Progenitor cell of endocrine pancreas (in vitro differentiated cells): ENCODE data around the gene TMEM38A. TPM values are rescaled to one million over a fixed set of nuclear protein-coding genes. Genes with fewer than 3 reads are reported as not detected.
"Not testable (repeated sequence)": the region's sequence is repeated elsewhere in the genome, so short reads cannot be mapped to it uniquely, and the experiment has no call there.

Experiments
- DNase-seq: peaks from one replicate; pipeline ENCODE4 v3.0.0; 2021; ENCODE audit warnings: low spot score; ENCODE audit not compliant: unreplicated experiment
- H3K27ac Mint-ChIP-seq: 2 replicates; pipeline ENCODE4 v1.8.0; 2021; ENCODE audit warnings: mild to moderate bottlenecking, moderate library complexity, mixed read lengths
- H3K27me3 Mint-ChIP-seq: 2 replicates; pipeline ENCODE4 v1.8.0; 2021; ENCODE audit warnings: mixed read lengths
- H3K36me3 Mint-ChIP-seq: 2 replicates; pipeline ENCODE4 v1.8.0; 2022; ENCODE audit warnings: mixed read lengths; ENCODE audit not compliant: insufficient read depth
- H3K4me1 Mint-ChIP-seq: 2 replicates; pipeline ENCODE4 v1.8.0; 2021; ENCODE audit warnings: low read depth, mixed read lengths
- H3K4me3 Mint-ChIP-seq: 2 replicates; pipeline ENCODE4 v1.8.0; 2021; ENCODE audit warnings: low read depth, mild to moderate bottlenecking, moderate library complexity, mixed read lengths
- H3K9me3 Mint-ChIP-seq: 2 replicates; pipeline ENCODE4 v1.8.0; 2021; ENCODE audit warnings: low read depth, mixed read lengths
- CTCF ChIP-seq: fragments of 200-600 bp; sonication (generic); IDR thresholded peaks from one replicate; pipeline ENCODE4 v1.5.0; 2021; ENCODE audit warnings: antibody characterized with exemption, mild to moderate bottlenecking; ENCODE audit not compliant: unreplicated experiment
- total RNA-seq: library from RNA; stranded (reverse); gene quantifications from 2 replicates; pipeline ENCODE4 v1.2.1, GENCODE V29; 2021

The TMEM38A gene
- total RNA-seq, 1 donor from 2014 or later: 12.2 TPM

GRCh38 chr19:16670291-16670690, 9.4 kb downstream of the TMEM38A start:
- no peak for DNase-seq
- H3K9me3 Mint-ChIP-seq: no peaks in the 10 kb centered on the region
- H3K4me3 Mint-ChIP-seq: no peak overlapping the region
- no peaks in the 10 kb centered on the region for H3K4me1 Mint-ChIP-seq
- no peak overlapping the region for H3K27ac Mint-ChIP-seq
- peaks cover 2% of the 10 kb centered on the region for H3K36me3 Mint-ChIP-seq
- H3K27me3 Mint-ChIP-seq: no peaks in the 10 kb centered on the region
- TF ChIP-seq CTCF: no peak

GRCh38 chr19:16671652-16672274, 10.8 kb downstream of the TMEM38A start:
- Mint-ChIP-seq H3K4me3 (no peak overlapping the region), H3K4me1 (peaks cover 2% of the 10 kb centered on the region), H3K9me3 (no peaks in the 10 kb centered on the region), H3K27me3 (no peaks in the 10 kb centered on the region), H3K36me3 (peaks cover 2% of the 10 kb centered on the region), H3K27ac (no peak overlapping the region)
- DNase-seq: no peak
- no peak for TF ChIP-seq CTCF

- H3K27ac Mint-ChIP-seq: no peak overlapping the region
- no peak for TF ChIP-seq CTCF
- no peak for DNase-seq
- H3K4me1 Mint-ChIP-seq: peaks cover 2% of the 10 kb centered on the region
- H3K9me3 Mint-ChIP-seq: no peaks in the 10 kb centered on the region
- no peaks in the 10 kb centered on the region for H3K27me3 Mint-ChIP-seq
- no peak overlapping the region for H3K4me3 Mint-ChIP-seq
- H3K36me3 Mint-ChIP-seq: peaks cover 2% of the 10 kb centered on the region
These were observed 12.3 kb downstream of the TMEM38A start for GRCh38 chr19:16673231-16673630.

- not testable (repeated sequence) for H3K27ac Mint-ChIP-seq, DNase-seq, H3K4me1 Mint-ChIP-seq, H3K9me3 Mint-ChIP-seq, H3K27me3 Mint-ChIP-seq, H3K4me3 Mint-ChIP-seq, H3K36me3 Mint-ChIP-seq
These were observed 12.9 kb downstream of the TMEM38A start for GRCh38 chr19:16673839-16674238.

GRCh38 chr19:16676101-16676798, 15.3 kb downstream of the TMEM38A start:
- no peak for DNase-seq
- H3K9me3 Mint-ChIP-seq: no peaks in the 10 kb centered on the region
- no peaks in the 10 kb centered on the region for H3K27me3 Mint-ChIP-seq
- H3K36me3 Mint-ChIP-seq: peaks cover 8% of the 10 kb centered on the region
- H3K4me3 Mint-ChIP-seq: no peak overlapping the region
- H3K27ac Mint-ChIP-seq: no peak overlapping the region
- TF ChIP-seq CTCF: no peak
- H3K4me1 Mint-ChIP-seq: peaks cover 2% of the 10 kb centered on the region

- TF ChIP-seq CTCF: no peak
- H3K36me3 Mint-ChIP-seq: peaks cover 14% of the 10 kb centered on the region
- no peaks in the 10 kb centered on the region for H3K27me3 Mint-ChIP-seq
- no peaks in the 10 kb centered on the region for H3K9me3 Mint-ChIP-seq
- H3K27ac Mint-ChIP-seq: no peak overlapping the region
- no peak overlapping the region for H3K4me3 Mint-ChIP-seq
- peaks cover 2% of the 10 kb centered on the region for H3K4me1 Mint-ChIP-seq
- no peak for DNase-seq
These were observed 16.1 kb downstream of the TMEM38A start for GRCh38 chr19:16677055-16677454.
